ENCODE measurements around the gene HERC3. TPM values are rescaled to one million over a fixed set of nuclear protein-coding genes. Genes with fewer than 3 reads are reported as not detected.

HERC3 gene
- total RNA-seq, 1 experiment from 2014 or later = 11.0 TPM

- DNase-seq (ENCODE audit: low spot score) = no peak
Observed at GRCh38 chr4:88747351-88747750, 155.1 kb downstream of the HERC3 start.

GRCh38 chr4:88750369-88750768 is 158.1 kb downstream of the HERC3 start:
- no peak for DNase-seq (ENCODE audit: low spot score)

GRCh38 chr4:88751258-88752075 is 159.2 kb downstream of the HERC3 start:
- DNase-seq (ENCODE audit: low spot score) = no peak

DNA sequence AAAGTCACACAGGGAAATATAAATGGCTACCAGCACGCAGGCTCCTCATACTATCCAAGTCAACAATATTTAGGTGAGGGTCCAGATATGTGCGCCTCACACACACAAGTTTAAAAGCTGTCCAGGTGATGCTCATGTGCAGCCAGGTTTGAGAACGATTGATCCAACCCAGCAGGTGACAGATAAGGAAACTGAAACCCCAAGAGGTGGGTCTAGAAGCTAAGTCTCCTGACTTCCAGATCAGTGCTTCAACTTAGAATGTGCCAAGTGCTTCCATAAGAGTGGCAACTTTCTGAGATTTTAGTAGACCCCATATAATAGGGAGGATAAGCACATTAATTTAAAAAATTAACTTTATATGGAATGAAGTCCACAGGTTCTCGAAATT is 159.8 kb downstream of the HERC3 start:
- no peak for DNase-seq (ENCODE audit: low spot score)

DNA sequence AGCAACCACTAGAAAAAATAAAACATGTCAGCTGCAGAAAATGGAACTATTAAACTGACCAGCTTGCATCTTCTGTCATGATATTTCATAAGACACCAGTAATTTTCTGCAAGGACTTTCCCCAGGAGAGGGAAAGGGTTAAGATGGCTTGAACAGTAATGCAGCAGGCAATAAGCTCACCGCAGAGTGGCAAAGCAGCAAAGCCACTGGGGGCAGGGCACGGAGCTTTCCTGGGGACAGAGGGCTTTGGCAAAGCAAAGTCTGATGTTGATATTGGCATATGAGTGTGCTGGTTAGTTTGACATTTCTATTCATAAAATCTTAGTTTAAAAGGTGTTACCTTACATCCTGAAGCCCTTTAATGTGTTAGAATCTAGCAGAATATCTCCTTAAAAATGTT is 160.5 kb downstream of the HERC3 start:
- no peak for DNase-seq (ENCODE audit: low spot score)

GRCh38 chr4:88753658-88754571 is 161.6 kb downstream of the HERC3 start:
- DNase-seq (ENCODE audit: low spot score) = no peak

- no peak for DNase-seq (ENCODE audit: low spot score)
Observed at GRCh38 chr4:88754796-88755195, 162.5 kb downstream of the HERC3 start.

GRCh38 chr4:88755454-88755853 is 163.2 kb downstream of the HERC3 start:
- no peak for DNase-seq (ENCODE audit: low spot score)

- DNase-seq (ENCODE audit: low spot score) = no peak
Observed at GRCh38 chr4:88756149-88756548, 163.9 kb downstream of the HERC3 start.

DNA sequence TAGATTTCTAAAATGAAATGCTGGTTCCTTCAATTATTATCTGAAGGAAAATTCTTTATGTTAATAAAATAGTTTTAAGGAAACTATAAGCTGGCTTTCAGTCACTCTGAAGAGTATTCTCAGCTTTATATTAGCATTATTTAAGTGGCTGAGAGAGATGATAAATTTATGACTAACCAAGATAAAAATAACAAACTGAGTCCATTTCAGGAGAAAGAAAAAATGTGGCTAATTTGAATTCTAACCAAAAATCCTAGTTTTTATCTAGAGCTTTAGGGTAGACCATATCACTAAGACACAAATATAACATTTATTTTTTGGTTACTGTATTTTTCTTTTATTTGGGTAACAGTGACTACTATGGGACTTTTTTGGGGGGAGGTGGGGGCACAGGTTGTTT is 164.8 kb downstream of the HERC3 start:
- DNase-seq (ENCODE audit: low spot score) = no peak

GRCh38 chr4:88757776-88758175 is 165.5 kb downstream of the HERC3 start:
- DNase-seq (ENCODE audit: low spot score) = no peak

Other genes starting within 250 kb of the HERC3 start
- gene HERC6, start 213.6 kb upstream of the HERC3 start, total RNA-seq (2014; rRNA removed; shearing (Covaris generic)) = 17.5 and 23.3 TPM in 2 replicates
- 18.2 and 18.7 TPM in 2 replicates for gene HERC5, start 135.4 kb upstream of the HERC3 start, total RNA-seq (2014; rRNA removed; shearing (Covaris generic))
- gene PYURF, start 68.7 kb upstream of the HERC3 start, total RNA-seq (2014; rRNA removed; shearing (Covaris generic)) = 151 and 168 TPM in 2 replicates
- not detected in 2 replicates for gene NAP1L5, start 105.3 kb downstream of the HERC3 start, total RNA-seq (2014; rRNA removed; shearing (Covaris generic))

All from H4 (cell line).